Measurements from ENCODE around the gene DNAH1. TPM values are rescaled to one million over a fixed set of nuclear protein-coding genes. Genes with fewer than 3 reads are reported as not detected.

DNAH1 gene
- total RNA-seq, result 9.9 TPM
- long read RNA-seq, partial matches to known transcripts, result 7 of 15 reads
- long read RNA-seq, other reads (novel, unspliced or antisense), result 8 of 15 reads

- DNase-seq (ENCODE audit: low spot score), result no peak
Observed at GRCh38 chr3:52315977-52316764, at the start of gene DNAH1. Gene DNAH1, plus strand, starts transcription at chr3:52316319. Its CDS starts 6,124 bp downstream, at chr3:52322443.

- no peak for DNase-seq (ENCODE audit: low spot score)
Observed at GRCh38 chr3:52268036-52268435, 48.1 kb upstream of the DNAH1 start.

GRCh38 chr3:52269776-52270175 lies 46.3 kb upstream of the DNAH1 start:
- no peak for DNase-seq (ENCODE audit: low spot score)

GRCh38 chr3:52270252-52270754 lies 45.8 kb upstream of the DNAH1 start:
- no peak for DNase-seq (ENCODE audit: low spot score)

- DNase-seq (ENCODE audit: low spot score), result peak; percentile 41
Observed at GRCh38 chr3:52272172-52272571, 43.9 kb upstream of the DNAH1 start.

GRCh38 chr3:52272831-52273230 lies 43.3 kb upstream of the DNAH1 start:
- DNase-seq (ENCODE audit: low spot score), result no peak

- peak; percentile 57 for DNase-seq (ENCODE audit: low spot score)
Observed at GRCh38 chr3:52274781-52275180, 41.3 kb upstream of the DNAH1 start.

GRCh38 chr3:52277071-52277964 lies 38.8 kb upstream of the DNAH1 start:
- peak; percentile 95 for DNase-seq (ENCODE audit: low spot score)

GRCh38 chr3:52277972-52278509 lies 38.1 kb upstream of the DNAH1 start:
- DNase-seq (ENCODE audit: low spot score), result no peak

- DNase-seq (ENCODE audit: low spot score), result peak; percentile 100
Observed at GRCh38 chr3:52278510-52279069, 37.5 kb upstream of the DNAH1 start, which contains the start of gene WDR82. Gene WDR82, minus strand, starts transcription at chr3:52278649. Its CDS starts 288 bp downstream, at chr3:52278361.

GRCh38 chr3:52279596-52279995 lies 36.5 kb upstream of the DNAH1 start:
- DNase-seq (ENCODE audit: low spot score), result no peak

- DNase-seq (ENCODE audit: low spot score), result no peak
Observed at GRCh38 chr3:52280050-52280461, 36.1 kb upstream of the DNAH1 start.

- no peak for DNase-seq (ENCODE audit: low spot score)
Observed at GRCh38 chr3:52281981-52282801, 33.9 kb upstream of the DNAH1 start.

GRCh38 chr3:52283306-52283705 lies 32.8 kb upstream of the DNAH1 start:
- DNase-seq (ENCODE audit: low spot score), result no peak

- peak; percentile 59 for DNase-seq (ENCODE audit: low spot score)
Observed at GRCh38 chr3:52284051-52284450, 32.1 kb upstream of the DNAH1 start.

- DNase-seq (ENCODE audit: low spot score), result peak; percentile 59
Observed at GRCh38 chr3:52286777-52287110, 29.4 kb upstream of the DNAH1 start.

GRCh38 chr3:52288674-52289073 lies 27.4 kb upstream of the DNAH1 start:
- no peak for DNase-seq (ENCODE audit: low spot score)

- peak; percentile 60 for DNase-seq (ENCODE audit: low spot score)
Observed at GRCh38 chr3:52289338-52289746, 26.8 kb upstream of the DNAH1 start.

- DNase-seq (ENCODE audit: low spot score), result peak; percentile 89
Observed at GRCh38 chr3:52289747-52290595, 26.1 kb upstream of the DNAH1 start.

Data from mesenteric fat pad (tissue), 1 donor.